Fibroblast of lung (primary cell): ENCODE measurements around the gene MCF2L.

Experiments used
- CTCF ChIP-seq, 2 donors: IDR thresholded peaks in 1 of 2; conservative IDR thresholded peaks in 1 of 2; 1 replicate in 1 of 2; 2 replicates in 1 of 2; pipeline ENCODE4 v1.5.1; 2011 to 2012; ENCODE audit warnings: low read length in 2 of 2, control low read depth in 1 of 2, inconsistent platforms in 1 of 2, low read depth in 1 of 2, mild to moderate bottlenecking in 1 of 2
- EZH2 ChIP-seq: IDR thresholded peaks from 2 replicates; pipeline ENCODE4 v1.5.1; 2012; ENCODE audit warnings: low read length, control low read depth, mild to moderate bottlenecking; ENCODE audit errors: missing control alignments

- no peak for TF ChIP-seq EZH2
- TF ChIP-seq CTCF (conservative IDR thresholded peaks at IDR 0.05 in 1 of 2, IDR thresholded peaks at IDR 0.05 in 1 of 2; ENCODE audit: low read depth in 1 of 2, low read length in 2 of 2), result no peak
These were observed 8.5 kb downstream of the MCF2L start for GRCh38 chr13:112977525-112977924.
